Activated T-helper 1 cell treated with Interleukin-2 at 50 U/mL for 16 hours (primary cell): ENCODE measurements around the gene SLC35E2B.
"Not testable (repeated sequence)": the region's sequence is repeated elsewhere in the genome, so short reads cannot be mapped to it uniquely, and the experiment has no call there.

ENCODE experiments used
- DNase-seq: peaks from one replicate; pipeline ENCODE4 v3.0.0-alpha.2; 2020; ENCODE audit warnings: low read depth

Gene SLC35E2B

GRCh38 chr1:1674806-1675205 is 17.8 kb downstream of the SLC35E2B start:
- not testable (repeated sequence) for DNase-seq

- DNase-seq: no peak
Observed at GRCh38 chr1:1672181-1672965, 20.2 kb downstream of the SLC35E2B start.

GRCh38 chr1:1671365-1672119 is 21.1 kb downstream of the SLC35E2B start:
- DNase-seq: no peak

GRCh38 chr1:1670866-1671265 is 21.7 kb downstream of the SLC35E2B start:
- DNase-seq: no peak

GRCh38 chr1:1669468-1670440 is 22.8 kb downstream of the SLC35E2B start:
- DNase-seq: no peak

GRCh38 chr1:1666526-1666925 is 26.1 kb downstream of the SLC35E2B start:
- no peak for DNase-seq

- DNase-seq: peak; percentile 15
Observed at GRCh38 chr1:1665815-1666251, 26.8 kb downstream of the SLC35E2B start.

- DNase-seq: no peak
Observed at GRCh38 chr1:1664941-1665814, 27.4 kb downstream of the SLC35E2B start.

GRCh38 chr1:1664318-1664717 is 28.3 kb downstream of the SLC35E2B start:
- DNase-seq: not testable (repeated sequence)

- not testable (repeated sequence) for DNase-seq
Observed at GRCh38 chr1:1662830-1663560, 29.6 kb downstream of the SLC35E2B start.

GRCh38 chr1:1662392-1662791 is 30.2 kb downstream of the SLC35E2B start:
- DNase-seq: not testable (repeated sequence)

GRCh38 chr1:1658583-1659549 is 33.7 kb downstream of the SLC35E2B start, which contains the start of gene CDK11B:
CDK11B (minus strand) TSS chr1:1659004; CDS start chr1:1657485, 1,519 bp downstream.
- peak; percentile 95 for DNase-seq

GRCh38 chr1:1648265-1648664 is 44.3 kb downstream of the SLC35E2B start:
- not testable (repeated sequence) for DNase-seq

- DNase-seq: not testable (repeated sequence)
Observed at GRCh38 chr1:1647567-1648241, 44.9 kb downstream of the SLC35E2B start.

GRCh38 chr1:1646326-1646725 is 46.3 kb downstream of the SLC35E2B start:
- DNase-seq: not testable (repeated sequence)

GRCh38 chr1:1640711-1641461 is 51.7 kb downstream of the SLC35E2B start:
- DNase-seq: not testable (repeated sequence)

GRCh38 chr1:1640081-1640480 is 52.5 kb downstream of the SLC35E2B start:
- DNase-seq: not testable (repeated sequence)
